GM12878 (cell line): ENCODE data around the gene SPAM1. TPM values are rescaled to one million over a fixed set of nuclear protein-coding genes. Genes with fewer than 3 reads are reported as not detected.

Experiments
- ATAC-seq: fragments of 200-7000 bp; cut with Tn5 transposase; 3 replicates; pipeline ENCODE4 v1.9.1; 2020; ENCODE audit warnings: mild to moderate bottlenecking, moderate library complexity
- BruUV-seq: library from RNA; stranded (reverse); fragments of 400-500 nt; replicated peaks from 2 replicates; lab custom pipeline; 2021; lab: Mats Ljungman, UMichigan
- CTCF ChIA-PET: fragments of 300-600 bp; sonication (Branson Sonifier 250); formaldehyde crosslinking; extraction: SDS; loops from one replicate; lab custom pipeline; 2021; ENCODE audit warnings: inconsistent platforms; lab: Yijun Ruan, JAX
- POLR2A ChIA-PET: fragments of 350-600 bp; formaldehyde crosslinking; extraction: SDS; loops from one replicate; lab custom pipeline; 2021; ENCODE audit warnings: inconsistent platforms; lab: Charles Lee
- RAD21 ChIA-PET: fragments of 300-600 bp; sonication (Branson Sonifier 250); formaldehyde crosslinking; loops from one replicate; lab custom pipeline; 2023; ENCODE audit warnings: antibody characterized with exemption; ENCODE audit not compliant: unreplicated experiment; lab: Charles Lee
- SMC1A ChIA-PET: fragments of 300-600 bp; sonication (Branson Sonifier 250); formaldehyde crosslinking; loops from one replicate; lab custom pipeline; 2023; ENCODE audit not compliant: unreplicated experiment, uncharacterized antibody; lab: Charles Lee
- DNase-seq: peaks from one replicate; pipeline ENCODE4 v3.0.0-alpha.2; 2011; ENCODE audit warnings: low read depth, low spot score
- FAIRE-seq: peaks from 3 replicates; lab custom pipeline; 2011; peaks lifted over from hg19 to GRCh38; lab: Jason Lieb, UNC
- H2AFZ ChIP-seq: 2 replicates; pipeline ENCODE4 v1.6.0; 2011; ENCODE audit warnings: low read depth, low read length, control low read depth; ENCODE audit not compliant: control insufficient read depth
- H3K27ac ChIP-seq: 2 replicates; pipeline ENCODE4 v1.5.1; 2011; ENCODE audit warnings: control low read depth; ENCODE audit not compliant: control insufficient read depth, insufficient read depth
- H3K27me3 ChIP-seq, 2 experiments: replicated peaks in 1 of 2; 2 replicates each; pipeline versions ENCODE4 v1.6.0 to v1.6.1; 2011; ENCODE audit warnings: low read length in 1 of 2; ENCODE audit not compliant: control insufficient read depth in 2 of 2, insufficient read depth in 2 of 2
- H3K36me3 ChIP-seq, 2 experiments: 2 replicates each; pipeline ENCODE4 v1.5.1; 2011; ENCODE audit warnings: low read length in 1 of 2; ENCODE audit not compliant: control insufficient read depth in 2 of 2, insufficient read depth in 2 of 2
- H3K4me1 ChIP-seq: 2 replicates; pipeline ENCODE4 v1.6.1; 2011; ENCODE audit warnings: mild to moderate bottlenecking, low read length, moderate library complexity, mixed read lengths; ENCODE audit not compliant: control insufficient read depth, insufficient read depth
- H3K4me2 ChIP-seq: 2 replicates; pipeline ENCODE4 v1.6.0; 2011; ENCODE audit warnings: control low read depth; ENCODE audit not compliant: control insufficient read depth, insufficient read depth
- H3K4me3 ChIP-seq: fragments of 200-600 bp; sonication (generic); 2 replicates; pipeline ENCODE4 v1.5.1; 2016
- H3K79me2 ChIP-seq: 2 replicates; pipeline ENCODE4 v1.6.0; 2011; ENCODE audit warnings: low read length; ENCODE audit not compliant: control insufficient read depth, insufficient read depth
- H3K9ac ChIP-seq: 2 replicates; pipeline ENCODE4 v1.8.0; 2011; ENCODE audit warnings: low read length, control low read depth, mixed read lengths; ENCODE audit not compliant: control insufficient read depth, insufficient read depth
- H3K9me3 ChIP-seq: replicated peaks from 3 replicates; pipeline ENCODE4 v1.5.1; 2011; ENCODE audit warnings: mild to moderate bottlenecking, low read length; ENCODE audit not compliant: control insufficient read depth, insufficient read depth
- H4K20me1 ChIP-seq: 2 replicates; pipeline ENCODE4 v1.6.0; 2011; ENCODE audit not compliant: control insufficient read depth, insufficient read depth
- ASH2L ChIP-seq: fragments of 300-600, 200-600 bp; sonication (generic); IDR thresholded peaks from 2 replicates; pipeline ENCODE4 v1.6.1; 2017; ENCODE audit warnings: low read depth, mild to moderate bottlenecking, borderline replicate concordance
- CTCF ChIP-seq, 3 experiments: IDR thresholded peaks in 2 of 3; conservative IDR thresholded peaks in 1 of 3; 2 replicates each; pipeline ENCODE4 v1.5.1; 2011; ENCODE audit warnings: low read depth in 3 of 3, low read length in 3 of 3, mild to moderate bottlenecking in 3 of 3, control low read depth in 2 of 3, moderate library complexity in 2 of 3, inconsistent platforms in 1 of 3, mixed read lengths in 1 of 3; ENCODE audit not compliant: control insufficient read depth in 2 of 3, insufficient read depth in 1 of 3; ENCODE audit errors: extremely low read depth in 1 of 3
- JUND ChIP-seq: IDR thresholded peaks from 2 replicates; pipeline ENCODE4 v1.6.1; 2012; ENCODE audit warnings: low read depth, mild to moderate bottlenecking, low read length, improper control_type of control experiment, moderate library complexity
- KDM1A ChIP-seq: fragments of 200-600 bp; sonication (generic); IDR thresholded peaks from 2 replicates; pipeline ENCODE4 v1.6.1; 2016; ENCODE audit warnings: borderline replicate concordance
- POLR2AphosphoS2 ChIP-seq: IDR thresholded peaks from 2 replicates; pipeline ENCODE4 v1.6.1; 2011; ENCODE audit warnings: low read depth, mild to moderate bottlenecking, low read length, improper control_type of control experiment, moderate library complexity
- USF1 ChIP-seq: IDR thresholded peaks from 2 replicates; pipeline ENCODE4 v1.6.1; 2011; ENCODE audit warnings: borderline replicate concordance, low read depth, mild to moderate bottlenecking, moderate library complexity, mixed read lengths, low read length; ENCODE audit not compliant: insufficient read depth; ENCODE audit errors: extremely low read length
- in situ Hi-C: fragments of 300-500 bp; cut with MboI; formaldehyde crosslinking; loops from 9 replicates; pipeline ENCODE4 v1.14.3; 2018; ENCODE audit warnings: mixed read lengths
- intact Hi-C: fragments of 100-400 bp; cut with micrococcal nuclease; formaldehyde crosslinking; loops from one replicate; pipeline ENCODE4 v1.14.2; 2022; ENCODE audit not compliant: unreplicated experiment
- polyA plus RNA-seq, 11 experiments: library from polyadenylated mRNA; depleted of rRNA in 4 of 11; unstranded in 6 of 11; stranded (reverse) in 5 of 11; fragments of >200 nt; fragmentation: Nextera tagmentation in 4 of 11; fragmentation: Illumina TruSeq in 1 of 11; extraction: Ambion mirVana in 4 of 11; extraction: Trizol in 1 of 11; gene quantifications; 1 replicate in 1 of 11; 2 replicates in 10 of 11; pipeline versions ENCODE4 v1.2.1 to v1.2.3, GENCODE V29; 2011 to 2016; ENCODE audit warnings: inconsistent platforms in 2 of 11, missing spikeins in 2 of 11, low read depth in 1 of 11
- total RNA-seq, 4 experiments: library from RNA; depleted of rRNA in 3 of 4; stranded (reverse); fragments of >200 nt in 3 of 4; fragmentation: Illumina TruSeq in 1 of 4; extraction: Trizol in 1 of 4; gene quantifications; 2 replicates each; pipeline versions ENCODE4 v1.2.1 to v1.2.3, GENCODE V29; 2013 to 2021

SPAM1 gene
- total and polyA plus RNA-seq, 10 of the 15 experiments (the other 5 are each of a cell fraction or from before 2014, with no cell fraction given): not detected

GRCh38 chr7:123923599-123923998, 1.4 kb upstream of the SPAM1 start (continued):
- TF ChIP-seq CTCF (IDR thresholded peaks at IDR 0.05 in 2 of 3, conservative IDR thresholded peaks at IDR 0.05 in 1 of 3; ENCODE audit: control insufficient read depth in 2 of 3, extremely low read depth in 1 of 3, insufficient read depth in 1 of 3, low read depth in 3 of 3, low read length in 3 of 3): no peak
- no peak for TF ChIP-seq USF1

GRCh38 chr7:123929107-123929506, 4.1 kb downstream of the SPAM1 start:
- no peaks in the 10 kb centered on the region for H3K9me3 ChIP-seq
- TF ChIP-seq ASH2L (no peak), KDM1A (no peak), JUND (no peak), POLR2AphosphoS2 (no peak)
- no peaks in the 10 kb centered on the region for H3K27me3 ChIP-seq
- H3K4me2 ChIP-seq: no peak overlapping the region
- POLR2A ChIA-PET: interaction anchor here (0.7 to 1.2 kb wide), 2 partner anchors 12 to 24 kb away, joined by 3 read pairs; no protein-coding TSS in a partner anchor
- ATAC-seq: no peak
- no peak overlapping the region for H3K9ac ChIP-seq
- H3K36me3 ChIP-seq: no peaks in the 10 kb centered on the region
- no peak overlapping the region for H3K27ac ChIP-seq
- SMC1A ChIA-PET: no interaction called here
- no peak overlapping the region for H2AFZ ChIP-seq
- H3K4me1 ChIP-seq: no peaks in the 10 kb centered on the region
- no peak for FAIRE-seq
- in situ Hi-C loops (no loop called here), intact Hi-C loops (no loop called here)
- no TSS peak for BruUV-seq
- H3K79me2 ChIP-seq: no peaks in the 10 kb centered on the region
- no peak for DNase-seq
- H3K4me3 ChIP-seq: no peak overlapping the region
- RAD21 ChIA-PET: no interaction called here
- CTCF ChIA-PET: no interaction called here
- H4K20me1 ChIP-seq: no peaks in the 10 kb centered on the region
